A549 (cell line): ENCODE measurements around the gene GORASP1. TPM values are rescaled to one million over a fixed set of nuclear protein-coding genes. Genes with fewer than 3 reads are reported as not detected.

Experiments
- ATAC-seq, 2 experiments: fragments of 200-7000 bp in 1 of 2; fragments of >200 bp in 1 of 2; cut with Nextera tagmentation in 1 of 2; cut with Tn5 transposase in 1 of 2; 3 replicates each; pipeline versions ENCODE4 v1.8.0 to v1.9.1; 2018 to 2020; ENCODE audit warnings: mild to moderate bottlenecking in 1 of 2, moderate library complexity in 1 of 2
- CTCF ChIA-PET: fragments of 300-600 bp; sonication (Branson Sonifier 250); formaldehyde crosslinking; extraction: SDS; loops from one replicate; lab custom pipeline; 2021; ENCODE audit warnings: antibody characterized with exemption, inconsistent platforms; lab: Yijun Ruan, JAX
- POLR2A ChIA-PET: fragments of 350-600 bp; formaldehyde crosslinking; extraction: SDS; loops from one replicate; lab custom pipeline; 2021; ENCODE audit warnings: antibody characterized with exemption, inconsistent platforms; lab: Yijun Ruan, JAX
- DNase-seq, 2 experiments: peaks; one replicate each; pipeline versions ENCODE4 v3.0.0 to v3.0.0-alpha.2; 2011 to 2016; ENCODE audit warnings: low read depth in 1 of 2, low spot score in 1 of 2
- FAIRE-seq: peaks from 2 replicates; lab custom pipeline; 2011; peaks lifted over from hg19 to GRCh38; lab: Jason Lieb, UNC
- H3K27ac ChIP-seq, 2 experiments: fragments of >200 bp; sonication (Bioruptor Twin); formaldehyde crosslinking; 3 replicates each; pipeline ENCODE4 v1.5.1; 2016 to 2017
- H3K4me1 ChIP-seq: fragments of >200 bp; sonication (Bioruptor Twin); formaldehyde crosslinking; 3 replicates; pipeline ENCODE4 v1.6.1; 2016
- H3K4me2 ChIP-seq: fragments of >200 bp; sonication (Bioruptor Twin); formaldehyde crosslinking; 3 replicates; pipeline ENCODE4 v1.6.1; 2016
- H3K4me3 ChIP-seq: fragments of >200 bp; sonication (Bioruptor Twin); formaldehyde crosslinking; 3 replicates; pipeline ENCODE4 v1.5.1; 2016
- H3K9me3 ChIP-seq: fragments of >200 bp; sonication (Bioruptor Twin); formaldehyde crosslinking; 3 replicates; pipeline ENCODE4 v1.6.1; 2016
- BCL3 ChIP-seq: fragments of >200 bp; sonication (Bioruptor Twin); formaldehyde crosslinking; IDR thresholded peaks from 3 replicates; pipeline ENCODE4 v1.6.1; 2016
- CBX8 ChIP-seq: fragments of 200-600 bp; sonication (generic); IDR thresholded peaks from 2 replicates; pipeline ENCODE4 v1.6.1; 2016
- CEBPB ChIP-seq, 2 experiments: fragments of >200 bp in 1 of 2; sonication (Bioruptor Twin) in 1 of 2; formaldehyde crosslinking in 1 of 2; IDR thresholded peaks; 2 replicates each; pipeline ENCODE4 v1.6.1; 2012 to 2016
- CTCF ChIP-seq: fragments of >200 bp; sonication (Bioruptor Twin); formaldehyde crosslinking; IDR thresholded peaks from 3 replicates; pipeline ENCODE4 v1.5.1; 2016
- EHF ChIP-seq: fragments of 250-450 bp; sonication (Bioruptor Pico); IDR thresholded peaks from 2 replicates; pipeline ENCODE4 v1.5.0; 2020; ENCODE audit warnings: mild to moderate bottlenecking
- EHMT2 ChIP-seq: fragments of 200-600 bp; sonication (generic); IDR thresholded peaks from 2 replicates; pipeline ENCODE4 v1.6.1; 2016; ENCODE audit warnings: antibody characterized with exemption, low read depth, mild to moderate bottlenecking, moderate library complexity
- EP300 ChIP-seq, 2 experiments: fragments of >200 bp; sonication (Bioruptor Twin); formaldehyde crosslinking; IDR thresholded peaks; 2 replicates in 1 of 2; 3 replicates in 1 of 2; pipeline ENCODE4 v1.6.1; 2016 to 2017
- FOSB ChIP-seq: fragments of 250-450 bp; sonication (Bioruptor Pico); IDR thresholded peaks from 2 replicates; pipeline ENCODE4 v1.5.0; 2020; ENCODE audit warnings: mild to moderate bottlenecking, moderate library complexity
- FOXS1 ChIP-seq: fragments of 250-450 bp; sonication (Bioruptor Pico); IDR thresholded peaks from 2 replicates; pipeline ENCODE4 v1.5.0; 2020; ENCODE audit warnings: mild to moderate bottlenecking, moderate library complexity
- HDAC2 ChIP-seq: fragments of 200-600 bp; sonication (generic); IDR thresholded peaks from 2 replicates; pipeline ENCODE4 v1.6.1; 2016
- HES2 ChIP-seq: fragments of >200 bp; sonication (Bioruptor Twin); formaldehyde crosslinking; IDR thresholded peaks from 2 replicates; pipeline ENCODE4 v1.6.1; 2016
- HEYL ChIP-seq: fragments of 250-450 bp; sonication (Bioruptor Pico); IDR thresholded peaks from 2 replicates; pipeline ENCODE4 v1.8.0; 2021; ENCODE audit warnings: mild to moderate bottlenecking, moderate library complexity
- HOXA7 ChIP-seq: fragments of 250-450 bp; sonication (Bioruptor Pico); IDR thresholded peaks from 2 replicates; pipeline ENCODE4 v1.5.0; 2020; ENCODE audit warnings: mild to moderate bottlenecking, moderate library complexity
- HOXB13 ChIP-seq: fragments of 250-450 bp; sonication (Bioruptor Pico); IDR thresholded peaks from 2 replicates; pipeline ENCODE4 v1.5.0; 2020; ENCODE audit warnings: low read depth, mild to moderate bottlenecking, moderate library complexity
- KDM5A ChIP-seq: fragments of 200-600 bp; sonication (generic); IDR thresholded peaks from 2 replicates; pipeline ENCODE4 v1.6.1; 2016; ENCODE audit warnings: antibody characterized with exemption, mild to moderate bottlenecking
- MAX ChIP-seq: IDR thresholded peaks from 2 replicates; pipeline ENCODE4 v1.6.1; 2012
- MAZ ChIP-seq: fragments of 150-350 bp; IDR thresholded peaks from 2 replicates; pipeline ENCODE4 v1.6.1; 2014; ENCODE audit warnings: antibody characterized with exemption, low read depth, low read length, borderline replicate concordance
- NPAS2 ChIP-seq: fragments of 250-450 bp; sonication (Bioruptor Pico); IDR thresholded peaks from 2 replicates; pipeline ENCODE4 v1.8.0; 2022; ENCODE audit warnings: mild to moderate bottlenecking, moderate library complexity, borderline replicate concordance
- PBX3 ChIP-seq: IDR thresholded peaks from 2 replicates; pipeline ENCODE4 v1.6.1; 2012
- PHF8 ChIP-seq: fragments of 200-600 bp; sonication (generic); IDR thresholded peaks from 2 replicates; pipeline ENCODE4 v1.6.1; 2016; ENCODE audit warnings: low read depth, mild to moderate bottlenecking, antibody characterized with exemption, moderate library complexity, borderline replicate concordance
- POLR2A ChIP-seq: IDR thresholded peaks from 2 replicates; pipeline ENCODE4 v1.6.1; 2012; ENCODE audit warnings: mild to moderate bottlenecking, low read length
- RAD21 ChIP-seq, 2 experiments: fragments of >200 bp in 1 of 2; sonication (Bioruptor Twin) in 1 of 2; formaldehyde crosslinking in 1 of 2; IDR thresholded peaks in 1 of 2; conservative IDR thresholded peaks in 1 of 2; 2 replicates in 1 of 2; 3 replicates in 1 of 2; pipeline ENCODE4 v1.6.1; 2012 to 2018; ENCODE audit warnings: inconsistent platforms in 1 of 2
- RNF2 ChIP-seq: fragments of 200-600 bp; sonication (generic); IDR thresholded peaks from 2 replicates; pipeline ENCODE4 v1.6.1; 2016; ENCODE audit warnings: low read depth, mild to moderate bottlenecking, antibody characterized with exemption, moderate library complexity, borderline replicate concordance
- TP53 ChIP-seq: fragments of 250-450 bp; sonication (Bioruptor Pico); IDR thresholded peaks from 2 replicates; pipeline ENCODE4 v1.5.0; 2021; ENCODE audit warnings: mild to moderate bottlenecking, moderate library complexity
- ZC3H11A ChIP-seq: fragments of 450-650 bp; IDR thresholded peaks from 2 replicates; pipeline ENCODE4 v1.6.1; 2014; ENCODE audit warnings: antibody characterized with exemption, mild to moderate bottlenecking
- ZFP36 ChIP-seq: fragments of 450-650 bp; IDR thresholded peaks from 2 replicates; pipeline ENCODE4 v1.6.1; 2014; ENCODE audit warnings: borderline replicate concordance; ENCODE audit not compliant: partially characterized antibody
- ZNF302 ChIP-seq: fragments of 250-450 bp; sonication (Bioruptor Pico); IDR thresholded peaks from 2 replicates; pipeline ENCODE4 v1.9.0; 2021; ENCODE audit warnings: inconsistent platforms, mild to moderate bottlenecking, moderate library complexity
- WGBS: methylation state at CpG from one replicate; pipeline ENCODE4 v1.1.6; 2017; ENCODE audit errors: missing lambda C conversion rate; 5-methylcytosine and 5-hydroxymethylcytosine counted together
- polyA plus RNA-seq, 4 experiments: library from polyadenylated mRNA; depleted of rRNA in 3 of 4; stranded (reverse); fragments of >200 nt; fragmentation: RNase III in 1 of 4; extraction: RNeasy Plus Mini Kit Qiagen cat#74134 plus additional on column Dnase treatment in 1 of 4; gene quantifications; 2 replicates in 3 of 4; 3 replicates in 1 of 4; pipeline ENCODE4 v1.2.3, GENCODE V29; 2011 to 2017

GORASP1 gene
- polyA plus RNA-seq, 2 of the 4 experiments (the other 2 are of a cell fraction): 30.3 to 32.3 TPM

GRCh38 chr3:39099242-39099641 lies 8.2 kb downstream of the GORASP1 start (continued):
- TF ChIP-seq KDM5A (no peak), HOXB13 (CRISPR knock-in tag) (no peak)
- TF ChIP-seq, all 56 proteins: peak for 0

- no peak for TF ChIP-seq HEYL (CRISPR knock-in tag)
- Histone ChIP-seq H3K9me3 (no peaks in the 10 kb centered on the region), H3K27ac (no peak overlapping the region), H3K4me1 (no peaks in the 10 kb centered on the region), H3K4me3 (no peak overlapping the region), H3K4me2 (no peak overlapping the region)
- CTCF ChIA-PET: interaction anchor here (1.8 to 14.1 kb wide), 2 partner anchors 28 to 192 kb away, joined by 7 to 164 read pairs; no protein-coding TSS in a partner anchor
- no peak for DNase-seq
- no peak for ATAC-seq
- POLR2A ChIA-PET: no interaction called here
- no peak for FAIRE-seq
- WGBS: 94% methylated on average over 8 of the region's 8 CpGs
Observed at GRCh38 chr3:39098473-39099000, 8.9 kb downstream of the GORASP1 start.

- no peak for ATAC-seq
- 77% methylated on average over 4 of the region's 8 CpGs for WGBS
- TF ChIP-seq HDAC2 (no peak), EP300 (IDR thresholded peaks at IDR 0.05) (no peak), BCL3 (no peak), HEYL (CRISPR knock-in tag) (no peak), CBX8 (no peak), ZNF302 (CRISPR knock-in tag) (no peak), ZFP36 (no peak), RAD21 (conservative IDR thresholded peaks at IDR 0.05 in 1 of 2, IDR thresholded peaks at IDR 0.05 in 1 of 2) (no peak), TP53 (CRISPR knock-in tag) (no peak), NPAS2 (CRISPR knock-in tag) (no peak), HOXA7 (no peak), POLR2A (no peak), EHMT2 (no peak), HES2 (no peak)
- H3K4me3 ChIP-seq: no peak overlapping the region
- H3K9me3 ChIP-seq: no peaks in the 10 kb centered on the region
- H3K4me2 ChIP-seq: no peak overlapping the region
- ChIA-PET POLR2A (no interaction called here), CTCF (interaction anchor here (1.8 to 14.1 kb wide), 2 partner anchors 29 to 192 kb away, joined by 7 to 164 read pairs; no protein-coding TSS in a partner anchor)
- no peak for DNase-seq
- no peaks in the 10 kb centered on the region for H3K4me1 ChIP-seq
- no peak for FAIRE-seq
- no peak overlapping the region for H3K27ac ChIP-seq
Observed at GRCh38 chr3:39097716-39098472, 9.5 kb downstream of the GORASP1 start.

GRCh38 chr3:39096775-39097174 lies 10.7 kb downstream of the GORASP1 start:
- FAIRE-seq (no peak), DNase-seq (no peak), ATAC-seq (no peak)
- H3K4me3 ChIP-seq: no peak overlapping the region
- WGBS: 74% methylated on average over 3 of the region's 3 CpGs
- H3K27ac ChIP-seq: no peak overlapping the region
- H3K4me1 ChIP-seq: no peaks in the 10 kb centered on the region
- POLR2A ChIA-PET: no interaction called here
- TF ChIP-seq ZC3H11A: no peak
- no peak for TF ChIP-seq PBX3
- TF ChIP-seq EHF (CRISPR knock-in tag): no peak
- TF ChIP-seq MAZ: no peak
- no peak for TF ChIP-seq CEBPB (IDR thresholded peaks at IDR 0.05)
- TF ChIP-seq CTCF: no peak
- TF ChIP-seq KDM5A: no peak
- no peak for TF ChIP-seq POLR2A
- no peak for TF ChIP-seq RNF2
- TF ChIP-seq PHF8: no peak
- TF ChIP-seq FOSB (CRISPR knock-in tag): no peak
- TF ChIP-seq FOXS1 (CRISPR knock-in tag): no peak
- TF ChIP-seq MAX: no peak
- H3K9me3 ChIP-seq: no peaks in the 10 kb centered on the region
- CTCF ChIA-PET: interaction anchor here (0.6 to 14.1 kb wide), 3 partner anchors 21 to 193 kb away, joined by 3 to 164 read pairs (median 7); no protein-coding TSS in a partner anchor
- no peak overlapping the region for H3K4me2 ChIP-seq
